Amniotic stem cell (primary cell): ENCODE results near the gene ZNF580.
A peak's percentile ranks its signal among the peaks of the same experiment; 100 is the strongest.

Source experiments
- DNase-seq: peaks from one replicate; lab custom pipeline; 2025; lab: John Stamatoyannopoulos, UW

ZNF580 gene

GRCh38 chr19:55647732-55648584 lies 7.2 kb downstream of the ZNF580 start, which contains the start of gene CCDC106:
CCDC106 (plus strand) TSS chr19:55648212; CDS start chr19:55649047, 835 bp downstream.
- DNase-seq, result no peak

DNA sequence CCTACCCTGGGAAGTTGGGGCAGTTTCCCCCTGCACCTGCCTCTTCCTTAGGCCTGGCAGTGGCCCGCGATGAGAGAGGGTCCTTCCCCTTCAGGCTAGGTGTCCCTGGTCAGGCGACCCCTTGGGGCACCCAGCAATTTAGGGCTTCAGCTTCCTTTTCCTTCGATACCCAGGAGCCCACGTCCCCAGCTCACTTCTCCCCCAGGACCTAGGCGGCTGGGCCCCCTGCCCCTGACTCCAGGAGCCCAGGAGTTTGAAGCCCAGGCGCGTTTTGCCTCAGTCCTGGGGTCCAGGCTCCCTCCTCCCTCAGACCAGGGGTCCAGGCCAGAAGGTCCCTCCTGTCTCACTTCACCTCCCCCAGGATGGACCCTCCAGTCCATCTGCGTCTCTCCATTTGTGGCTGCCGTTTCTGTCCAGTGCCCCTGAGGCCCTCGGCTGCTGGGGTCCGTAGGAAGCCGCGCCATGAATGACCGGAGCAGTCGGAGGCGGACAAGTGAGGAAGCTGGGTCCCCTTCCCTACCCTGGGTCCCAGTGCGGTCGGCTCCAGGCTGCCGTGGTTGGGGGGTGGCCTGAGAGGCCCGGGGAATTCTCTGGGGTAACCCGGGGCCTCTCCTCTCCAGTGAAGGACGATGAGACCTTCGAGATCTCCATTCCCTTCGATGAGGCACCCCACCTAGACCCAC lies 7.9 kb downstream of the ZNF580 start:
- no peak for DNase-seq

GRCh38 chr19:55649268-55650125 lies 8.7 kb downstream of the ZNF580 start:
- DNase-seq, result no peak

DNA sequence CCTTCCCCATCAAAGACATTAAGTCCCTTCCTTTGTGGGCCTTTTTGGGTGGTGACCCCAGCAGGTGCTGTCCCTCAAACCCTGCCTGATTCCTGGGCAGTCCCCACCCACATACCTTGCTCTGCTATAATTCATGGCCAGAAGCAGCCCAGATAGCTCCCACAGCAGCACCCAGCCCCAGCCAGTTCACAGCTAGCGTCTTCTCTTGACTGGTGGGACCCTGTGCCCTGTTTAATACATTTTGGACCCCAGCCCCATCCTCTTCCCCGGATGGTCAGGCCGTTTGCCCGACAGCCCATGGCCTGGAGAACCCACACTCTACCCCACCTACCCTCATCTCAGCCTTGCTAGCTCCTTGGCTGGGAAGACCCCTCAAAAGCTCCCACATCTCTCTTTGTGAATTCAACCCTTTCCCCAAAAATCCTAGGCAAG lies 9.3 kb downstream of the ZNF580 start:
- DNase-seq, result no peak

DNA sequence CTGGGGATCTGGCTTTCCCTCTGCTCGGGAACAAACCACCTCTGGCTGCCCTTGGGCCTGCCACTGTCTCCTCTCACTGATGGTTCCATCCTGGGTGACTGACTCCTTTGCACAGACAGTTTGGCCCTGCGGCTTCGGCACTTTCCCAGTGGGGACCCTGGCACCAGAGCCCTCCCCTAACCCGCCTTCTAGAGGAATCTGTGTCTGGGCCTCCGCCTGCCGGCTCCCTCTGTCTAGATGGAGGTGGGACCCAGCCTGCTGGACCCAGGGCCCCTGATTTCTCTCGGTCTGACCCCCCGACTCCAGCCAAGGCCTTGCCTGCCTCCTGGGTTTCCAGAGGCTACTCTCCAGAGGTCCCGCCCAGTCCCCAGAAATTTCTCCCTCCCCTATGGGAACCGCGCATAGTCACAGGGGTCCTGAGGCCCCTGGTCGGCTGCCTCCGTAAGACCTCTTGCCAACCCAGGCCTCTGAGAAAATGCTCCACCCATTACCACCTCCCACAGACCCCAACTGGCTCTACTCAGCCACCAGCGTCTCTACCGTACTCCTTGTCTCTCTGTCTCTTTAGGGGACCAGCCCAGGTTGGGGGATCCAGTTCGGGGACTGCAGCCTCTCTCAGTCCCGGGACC lies 9.9 kb downstream of the ZNF580 start:
- no peak for DNase-seq

DNA sequence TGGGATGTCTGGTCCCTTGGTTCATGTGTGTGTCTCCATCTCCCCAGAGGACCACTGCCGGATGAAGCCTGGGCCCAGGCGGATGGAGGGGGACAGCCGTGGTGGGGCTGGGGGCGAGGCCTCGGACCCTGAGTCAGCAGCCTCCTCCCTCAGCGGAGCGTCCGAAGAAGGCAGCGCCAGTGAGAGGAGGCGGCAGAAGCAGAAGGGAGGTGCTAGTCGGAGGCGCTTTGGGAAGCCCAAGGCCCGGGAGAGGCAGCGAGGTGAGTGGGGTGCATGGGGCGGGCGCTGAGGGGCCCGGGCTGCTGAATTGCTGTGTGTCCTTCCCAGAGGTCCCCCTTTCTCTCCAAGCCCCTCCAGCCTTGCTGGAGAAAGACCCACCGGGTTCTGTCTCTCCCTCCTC lies 10.4 kb downstream of the ZNF580 start:
- no peak for DNase-seq

- DNase-seq, result no peak
These were observed 11.7 kb downstream of the ZNF580 start for GRCh38 chr19:55652311-55653128.

DNA sequence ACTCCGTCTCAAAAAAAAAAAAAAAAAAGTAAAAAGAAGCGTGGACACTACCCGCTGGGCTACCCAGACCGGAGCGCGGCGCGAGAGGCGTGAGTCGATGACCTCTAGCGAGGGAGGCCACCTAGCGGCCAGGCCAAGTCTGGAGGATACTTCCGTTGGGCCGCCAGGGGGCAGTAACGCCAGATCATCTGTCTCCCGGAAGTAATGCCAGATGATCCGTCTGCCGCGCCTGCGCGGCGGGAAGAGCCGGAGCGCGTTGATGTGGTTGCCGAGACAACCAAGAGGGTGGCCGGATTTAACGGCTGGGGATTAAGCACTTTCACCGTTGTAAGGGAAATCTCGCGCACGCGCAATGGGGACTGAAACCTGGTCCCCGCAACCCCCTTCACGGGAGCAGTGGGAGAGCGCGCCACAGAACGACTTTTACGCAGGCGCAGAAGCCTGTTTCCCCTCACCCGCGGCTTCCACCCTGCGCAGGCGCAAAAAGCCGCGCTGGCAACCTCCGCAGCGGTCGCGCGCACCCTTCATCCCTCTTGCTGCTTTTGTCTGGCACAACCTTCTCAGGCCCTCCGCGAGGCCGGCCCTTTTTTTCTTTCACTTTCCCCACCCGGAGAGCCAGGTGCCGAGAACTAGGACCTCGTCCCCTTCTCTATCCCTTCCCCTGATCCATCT lies 13.0 kb downstream of the ZNF580 start:
- peak; percentile 95 for DNase-seq

DNA sequence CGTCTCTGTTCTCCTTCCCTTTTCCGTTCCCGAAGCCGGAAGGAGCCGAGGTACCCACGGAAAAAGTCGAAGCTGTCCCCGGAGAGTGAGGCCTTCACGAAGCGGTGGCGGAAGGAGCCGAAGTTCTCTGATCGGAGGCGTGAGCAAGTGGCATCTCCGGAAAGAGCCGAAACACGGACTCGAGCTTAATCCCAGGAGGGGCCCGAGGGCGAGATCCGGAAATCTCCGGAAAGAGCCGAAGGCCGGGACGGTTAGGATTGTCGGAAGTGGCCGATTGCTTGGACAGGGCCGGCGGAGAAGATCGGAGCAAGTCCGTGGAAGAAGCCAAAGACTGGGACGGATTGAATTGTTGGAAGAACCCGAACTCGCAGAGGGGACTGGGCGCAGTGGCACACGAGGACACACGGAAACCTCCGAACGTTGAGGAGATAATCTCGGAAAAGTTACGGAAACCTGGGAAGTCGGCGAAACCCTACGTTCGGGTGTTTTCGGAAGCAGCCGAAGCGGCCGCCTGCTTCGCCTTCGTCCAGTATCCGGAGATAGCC lies 13.6 kb downstream of the ZNF580 start:
- peak; percentile 98 for DNase-seq

- peak; percentile 56 for DNase-seq
These were observed 14.3 kb downstream of the ZNF580 start, which contains the start of gene U2AF2 for GRCh38 chr19:55654868-55655647. U2AF2 (plus strand) TSS chr19:55655035; CDS start chr19:55655105, 70 bp downstream.

DNA sequence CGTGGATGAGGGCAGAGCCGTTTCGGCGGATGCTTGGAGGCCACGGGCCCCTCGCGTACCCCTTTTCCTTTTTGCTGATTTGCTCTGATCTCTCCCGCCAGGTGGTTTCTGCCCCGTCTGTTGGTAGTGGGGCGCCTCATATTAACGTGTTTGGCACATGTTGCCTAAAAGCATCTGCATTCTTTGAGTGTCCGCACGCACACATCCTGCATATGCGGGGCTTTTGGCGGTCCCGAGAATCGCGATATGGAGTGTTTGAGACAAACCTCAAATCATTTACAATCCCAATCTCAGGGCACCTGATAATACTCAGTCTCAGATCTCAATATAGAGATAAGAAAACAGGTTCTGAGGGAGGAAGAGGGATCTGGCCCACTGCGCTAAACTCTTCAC lies 14.8 kb downstream of the ZNF580 start:
- no peak for DNase-seq

- no peak for DNase-seq
These were observed 15.8 kb downstream of the ZNF580 start for GRCh38 chr19:55656552-55656951.

DNA sequence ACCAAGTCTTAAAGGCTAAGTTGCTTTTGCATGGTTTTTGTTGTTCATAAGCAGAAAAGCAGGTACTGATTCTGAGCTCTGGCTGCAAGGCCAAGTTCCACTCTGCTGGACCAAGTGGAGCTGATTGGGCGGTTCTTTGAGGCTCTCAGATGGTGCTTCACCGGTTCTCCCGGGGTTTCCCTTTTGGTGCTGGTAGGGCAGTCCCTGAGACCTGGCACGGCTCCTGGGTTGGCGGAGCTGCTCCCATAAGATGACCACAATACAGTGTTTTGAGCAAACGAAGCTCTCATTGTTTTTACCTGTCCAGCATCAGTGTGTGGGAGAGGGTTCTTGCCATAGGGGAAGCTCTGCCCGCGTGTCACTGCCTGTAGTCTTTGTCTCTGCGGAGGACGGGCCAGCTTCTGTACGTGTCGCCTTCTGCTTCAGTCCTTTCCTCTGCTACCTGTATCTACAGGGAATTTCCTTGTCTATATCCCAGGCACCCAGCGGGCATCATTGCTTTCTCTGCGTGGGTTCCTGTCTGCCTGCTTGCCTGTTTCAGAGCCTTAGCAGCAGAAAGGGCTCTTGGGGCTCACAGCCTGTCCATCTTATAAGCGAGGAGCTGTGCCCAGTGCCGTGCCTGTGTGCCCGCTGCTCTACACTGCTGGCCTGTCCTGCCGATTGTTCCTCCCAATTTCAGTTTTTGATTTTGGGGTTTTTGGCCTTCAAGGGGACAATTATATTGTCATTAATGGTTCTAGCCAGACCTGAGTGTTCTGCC lies 16.4 kb downstream of the ZNF580 start:
- DNase-seq, result no peak

DNA sequence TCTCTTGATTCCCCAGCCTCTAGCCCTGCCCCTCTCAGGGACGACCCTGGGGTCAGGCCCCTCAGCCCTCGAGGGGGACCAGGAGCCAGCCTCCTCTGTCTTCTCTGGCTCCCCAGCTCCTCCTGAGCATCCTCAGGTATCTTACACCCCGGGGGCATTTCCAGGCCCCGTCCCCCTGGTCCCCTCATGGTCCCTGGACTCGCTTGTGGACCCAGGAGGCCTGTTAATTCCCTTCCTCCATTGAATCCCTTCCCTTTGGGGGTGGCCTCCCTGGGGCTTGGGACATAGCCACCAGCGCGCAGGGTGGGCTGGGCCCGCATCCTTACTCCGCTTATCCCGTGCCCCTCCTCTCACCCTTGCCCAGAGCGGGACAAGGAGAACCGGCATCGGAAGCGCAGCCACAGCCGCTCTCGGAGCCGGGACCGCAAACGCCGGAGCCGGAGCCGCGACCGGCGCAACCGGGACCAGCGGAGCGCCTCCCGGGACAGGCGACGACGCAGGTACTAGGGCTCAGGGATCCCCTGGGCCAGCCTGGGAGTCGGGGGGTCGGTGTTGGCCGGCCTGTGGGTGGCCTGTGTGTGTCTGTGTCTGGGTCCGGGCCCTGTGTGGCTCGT lies 18.2 kb downstream of the ZNF580 start:
- no peak for DNase-seq

- no peak for DNase-seq
These were observed 19.0 kb downstream of the ZNF580 start for GRCh38 chr19:55659822-55660221.

DNA sequence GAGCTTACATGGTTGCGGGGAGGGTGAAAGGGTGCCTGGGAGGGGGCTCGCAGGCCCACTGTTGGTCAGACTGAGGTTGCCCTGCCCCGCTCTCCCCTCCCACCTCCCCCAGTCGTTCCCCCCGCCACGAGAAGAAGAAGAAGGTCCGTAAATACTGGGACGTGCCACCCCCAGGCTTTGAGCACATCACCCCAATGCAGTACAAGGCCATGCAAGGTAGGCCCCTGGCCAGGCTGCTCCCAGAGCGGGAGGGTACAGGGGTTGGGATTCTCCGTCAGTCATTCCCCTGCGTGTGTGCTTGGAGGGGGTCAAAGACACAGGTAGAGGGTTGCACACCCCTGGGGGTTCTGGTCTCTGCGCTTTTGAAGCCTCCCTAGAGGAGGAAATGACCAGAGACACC lies 19.6 kb downstream of the ZNF580 start:
- no peak for DNase-seq

- no peak for DNase-seq
These were observed 20.2 kb downstream of the ZNF580 start for GRCh38 chr19:55660991-55661390.

GRCh38 chr19:55661826-55662225 lies 21.0 kb downstream of the ZNF580 start:
- no peak for DNase-seq
